Measurements from ENCODE around the gene SNX5.

SNX5 gene

GRCh38 chr20:18004384-18005031, 35.9 kb upstream of the SNX5 start:
- DNase-seq (ENCODE audit: low read depth), result no peak
- no peak overlapping the region for H3K4me3 ChIP-seq (ENCODE audit: low read depth, low read length)
- in situ Hi-C loops (cut with HindIII; ENCODE audit: low sequenced_read_pairs), result no loop called here
- TF ChIP-seq, protein P1, sequence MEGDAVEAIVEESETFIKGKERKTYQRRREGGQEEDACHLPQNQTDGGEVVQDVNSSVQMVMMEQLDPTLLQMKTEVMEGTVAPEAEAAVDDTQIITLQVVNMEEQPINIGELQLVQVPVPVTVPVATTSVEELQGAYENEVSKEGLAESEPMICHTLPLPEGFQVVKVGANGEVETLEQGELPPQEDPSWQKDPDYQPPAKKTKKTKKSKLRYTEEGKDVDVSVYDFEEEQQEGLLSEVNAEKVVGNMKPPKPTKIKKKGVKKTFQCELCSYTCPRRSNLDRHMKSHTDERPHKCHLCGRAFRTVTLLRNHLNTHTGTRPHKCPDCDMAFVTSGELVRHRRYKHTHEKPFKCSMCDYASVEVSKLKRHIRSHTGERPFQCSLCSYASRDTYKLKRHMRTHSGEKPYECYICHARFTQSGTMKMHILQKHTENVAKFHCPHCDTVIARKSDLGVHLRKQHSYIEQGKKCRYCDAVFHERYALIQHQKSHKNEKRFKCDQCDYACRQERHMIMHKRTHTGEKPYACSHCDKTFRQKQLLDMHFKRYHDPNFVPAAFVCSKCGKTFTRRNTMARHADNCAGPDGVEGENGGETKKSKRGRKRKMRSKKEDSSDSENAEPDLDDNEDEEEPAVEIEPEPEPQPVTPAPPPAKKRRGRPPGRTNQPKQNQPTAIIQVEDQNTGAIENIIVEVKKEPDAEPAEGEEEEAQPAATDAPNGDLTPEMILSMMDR (IDR thresholded peaks at IDR 0.05; ENCODE audit: low read depth, low read length, missing control alignments), result no peak

DNA sequence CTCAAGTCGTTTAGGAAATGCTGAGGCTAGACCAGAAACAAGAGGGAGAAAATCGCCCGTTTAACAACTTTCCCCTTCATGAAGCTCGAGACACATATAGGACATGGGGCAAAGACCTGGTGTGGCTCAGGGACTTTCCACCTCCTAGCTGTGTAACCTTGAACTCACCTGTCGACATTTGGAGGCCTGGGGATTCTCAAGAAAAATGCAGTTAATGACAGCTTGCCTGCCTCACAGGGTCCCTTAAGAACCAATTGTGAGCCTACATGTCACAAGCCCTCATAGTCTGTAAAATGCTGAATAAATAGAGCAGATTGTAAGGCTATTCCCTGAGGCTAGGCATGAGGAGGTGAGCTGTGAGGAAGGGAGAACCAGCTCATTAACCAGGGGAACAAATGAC, 35.3 kb upstream of the SNX5 start:
- in situ Hi-C loops (cut with HindIII; ENCODE audit: low sequenced_read_pairs), result no loop called here
- DNase-seq (ENCODE audit: low read depth), result no peak
- H3K4me3 ChIP-seq (ENCODE audit: low read depth, low read length), result no peak overlapping the region
- TF ChIP-seq, protein P1 (IDR thresholded peaks at IDR 0.05; ENCODE audit: low read depth, low read length, missing control alignments), result no peak

GRCh38 chr20:18001131-18001921, 32.7 kb upstream of the SNX5 start:
- no peak overlapping the region for H3K4me3 ChIP-seq (ENCODE audit: low read depth, low read length)
- DNase-seq (ENCODE audit: low read depth), result peak; percentile 65
- in situ Hi-C loops (cut with HindIII; ENCODE audit: low sequenced_read_pairs), result no loop called here
- TF ChIP-seq, protein P1 (IDR thresholded peaks at IDR 0.05; ENCODE audit: low read depth, low read length, missing control alignments), result no peak

DNA sequence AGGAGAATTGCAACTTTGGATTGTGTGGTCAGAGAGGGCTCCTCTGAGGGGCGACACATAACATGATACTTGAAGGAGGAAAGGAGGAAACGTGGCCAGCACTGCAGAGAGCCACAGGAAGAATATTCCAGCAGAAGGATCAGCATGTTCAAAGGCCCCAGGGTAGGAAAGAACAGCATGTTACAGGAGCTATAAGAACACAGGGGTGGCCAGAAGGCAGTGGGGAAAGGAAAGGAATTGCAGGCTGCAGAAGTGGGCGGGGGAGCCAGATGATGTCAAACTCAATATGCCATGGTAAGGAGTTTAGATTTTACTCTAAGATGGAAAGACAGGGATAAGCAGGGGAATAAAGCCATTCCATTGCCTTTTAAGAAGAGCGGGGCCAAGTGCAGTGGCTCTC, 31.0 kb upstream of the SNX5 start:
- in situ Hi-C loops (cut with HindIII; ENCODE audit: low sequenced_read_pairs), result no loop called here
- TF ChIP-seq, protein P1 (IDR thresholded peaks at IDR 0.05; ENCODE audit: low read depth, low read length, missing control alignments), result no peak
- DNase-seq (ENCODE audit: low read depth), result no peak
- H3K4me3 ChIP-seq (ENCODE audit: low read depth, low read length), result no peak overlapping the region

GRCh38 chr20:17998446-17998845, 29.9 kb upstream of the SNX5 start:
- H3K4me3 ChIP-seq (ENCODE audit: low read depth, low read length), result no peak overlapping the region
- TF ChIP-seq, protein P1 (IDR thresholded peaks at IDR 0.05; ENCODE audit: low read depth, low read length, missing control alignments), result no peak
- in situ Hi-C loops (cut with HindIII; ENCODE audit: low sequenced_read_pairs), result no loop called here
- DNase-seq (ENCODE audit: low read depth), result no peak

- peak; percentile 61 for DNase-seq (ENCODE audit: low read depth)
- in situ Hi-C loops (cut with HindIII; ENCODE audit: low sequenced_read_pairs), result no loop called here
- no peak overlapping the region for H3K4me3 ChIP-seq (ENCODE audit: low read depth, low read length)
- TF ChIP-seq, protein P1 (IDR thresholded peaks at IDR 0.05; ENCODE audit: low read depth, low read length, missing control alignments), result peak; percentile 98
These were observed 27.6 kb upstream of the SNX5 start for GRCh38 chr20:17995967-17996819.

All from astrocyte of the cerebellum (primary cell).